CD4-positive, alpha-beta T cell treated with Interleukin-12 subunit alpha and Interleukin-12 subunit beta, for 1 hour (primary cell): Measurements from ENCODE around the gene OR2F1.
"Not testable (repeated sequence)": the region's sequence is repeated elsewhere in the genome, so short reads cannot be mapped to it uniquely, and the experiment has no call there.

Experiments used
- DNase-seq: peaks from one replicate; pipeline ENCODE4 v3.0.0-alpha.2; 2020

OR2F1 gene

GRCh38 chr7:144010821-144011220 lies 56.2 kb downstream of the OR2F1 start:
- not testable (repeated sequence) for DNase-seq

- DNase-seq: no peak
Measured at GRCh38 chr7:144011458-144012230, 57.0 kb downstream of the OR2F1 start.
